ENCODE data around the gene HOXB1.
A peak's percentile ranks its signal among the peaks of the same experiment; 100 is the strongest.
"Not testable (repeated sequence)": the region's sequence is repeated elsewhere in the genome, so short reads cannot be mapped to it uniquely, and the experiment has no call there.

Gene HOXB1

GRCh38 chr17:48542114-48542656 is 11.4 kb upstream of the HOXB1 start:
- DNase-seq, result peak; percentile 42

- DNase-seq, result peak; percentile 59
Measured at GRCh38 chr17:48541577-48542113, 10.8 kb upstream of the HOXB1 start.

GRCh38 chr17:48541036-48541576 is 10.3 kb upstream of the HOXB1 start:
- no peak for DNase-seq

GRCh38 chr17:48540213-48540612 is 9.4 kb upstream of the HOXB1 start:
- DNase-seq, result no peak

- no peak for DNase-seq
Measured at GRCh38 chr17:48539177-48539576, 8.4 kb upstream of the HOXB1 start.

GRCh38 chr17:48537316-48537715 is 6.5 kb upstream of the HOXB1 start:
- DNase-seq, result no peak

GRCh38 chr17:48535793-48536559 is 5.2 kb upstream of the HOXB1 start:
- DNase-seq, result not testable (repeated sequence)

- no peak for DNase-seq
Measured at GRCh38 chr17:48532261-48532660, 1.4 kb upstream of the HOXB1 start.

- no peak for DNase-seq
Measured at GRCh38 chr17:48530208-48530886, 464 bp downstream of the HOXB1 start.

GRCh38 chr17:48529683-48530009 is 1.2 kb downstream of the HOXB1 start:
- DNase-seq, result no peak

GRCh38 chr17:48528936-48529682 is 1.7 kb downstream of the HOXB1 start:
- DNase-seq, result no peak

- DNase-seq, result no peak
Measured at GRCh38 chr17:48528153-48528935, 2.5 kb downstream of the HOXB1 start.

- no peak for DNase-seq
Measured at GRCh38 chr17:48527547-48527932, 3.3 kb downstream of the HOXB1 start.

GRCh38 chr17:48526608-48527546 is 3.9 kb downstream of the HOXB1 start:
- no peak for DNase-seq

GRCh38 chr17:48523010-48523409 is 7.8 kb downstream of the HOXB1 start:
- DNase-seq, result no peak

- DNase-seq, result no peak
Measured at GRCh38 chr17:48522031-48522653, 8.7 kb downstream of the HOXB1 start.

GRCh38 chr17:48520631-48521079 is 10.2 kb downstream of the HOXB1 start:
- no peak for DNase-seq

GRCh38 chr17:48519427-48519826 is 11.4 kb downstream of the HOXB1 start:
- DNase-seq, result no peak

GRCh38 chr17:48517478-48517877 is 13.3 kb downstream of the HOXB1 start:
- DNase-seq, result no peak
